Measurements from ENCODE around the gene EARS2.

The EARS2 gene

GRCh38 chr16:23556881-23557778, at the start of gene EARS2, which contains the start of gene UBFD1:
EARS2 (minus strand) TSS chr16:23557350; CDS start chr16:23557343, 7 bp downstream.
UBFD1 (plus strand) TSS chr16:23557727; CDS start chr16:23557743, 16 bp downstream.
- peak; percentile 76 for TF ChIP-seq CTCF (IDR thresholded peaks at IDR 0.05; ENCODE audit: extremely low read depth, missing control alignments)
- DNase-seq (ENCODE audit: low spot score): peak; percentile 96

DNA sequence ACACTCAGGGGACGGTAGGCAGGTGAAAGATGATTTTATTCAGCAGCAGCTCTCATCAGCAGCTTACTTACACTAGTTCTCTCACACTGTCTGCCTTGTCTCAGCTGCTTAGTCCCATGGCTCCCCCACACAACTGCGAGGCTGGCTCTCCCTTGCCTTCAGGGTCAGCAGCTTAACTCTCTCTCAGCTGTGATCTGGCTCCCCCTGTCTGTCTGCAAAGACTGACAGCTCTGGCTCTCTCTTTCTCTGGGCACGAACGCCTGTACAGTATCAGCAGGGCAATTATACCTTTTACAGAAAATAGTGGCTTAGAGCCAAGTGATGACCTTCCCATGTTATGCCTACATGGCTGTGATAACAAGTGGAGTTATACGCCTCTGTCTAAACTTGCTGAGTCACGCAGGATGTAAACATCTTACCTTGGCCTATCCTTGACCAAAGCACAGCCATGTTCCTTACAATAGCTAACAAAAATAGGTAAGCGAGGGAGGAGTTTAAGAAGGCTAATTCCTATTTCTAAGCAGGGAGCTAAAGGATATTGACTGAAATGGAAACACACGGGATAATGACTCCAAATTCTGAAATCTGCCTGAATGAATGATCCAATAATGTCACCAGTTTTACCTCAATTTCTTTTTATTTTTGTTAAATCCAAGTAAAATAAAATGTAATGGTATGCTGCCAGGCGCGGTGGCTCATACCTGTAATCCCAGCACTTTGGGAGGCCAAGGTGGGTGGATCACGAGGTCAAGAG, 40.0 kb upstream of the EARS2 start:
- DNase-seq (ENCODE audit: low spot score): peak; percentile 48
- no peak for TF ChIP-seq CTCF (IDR thresholded peaks at IDR 0.05; ENCODE audit: extremely low read depth, missing control alignments)

DNA sequence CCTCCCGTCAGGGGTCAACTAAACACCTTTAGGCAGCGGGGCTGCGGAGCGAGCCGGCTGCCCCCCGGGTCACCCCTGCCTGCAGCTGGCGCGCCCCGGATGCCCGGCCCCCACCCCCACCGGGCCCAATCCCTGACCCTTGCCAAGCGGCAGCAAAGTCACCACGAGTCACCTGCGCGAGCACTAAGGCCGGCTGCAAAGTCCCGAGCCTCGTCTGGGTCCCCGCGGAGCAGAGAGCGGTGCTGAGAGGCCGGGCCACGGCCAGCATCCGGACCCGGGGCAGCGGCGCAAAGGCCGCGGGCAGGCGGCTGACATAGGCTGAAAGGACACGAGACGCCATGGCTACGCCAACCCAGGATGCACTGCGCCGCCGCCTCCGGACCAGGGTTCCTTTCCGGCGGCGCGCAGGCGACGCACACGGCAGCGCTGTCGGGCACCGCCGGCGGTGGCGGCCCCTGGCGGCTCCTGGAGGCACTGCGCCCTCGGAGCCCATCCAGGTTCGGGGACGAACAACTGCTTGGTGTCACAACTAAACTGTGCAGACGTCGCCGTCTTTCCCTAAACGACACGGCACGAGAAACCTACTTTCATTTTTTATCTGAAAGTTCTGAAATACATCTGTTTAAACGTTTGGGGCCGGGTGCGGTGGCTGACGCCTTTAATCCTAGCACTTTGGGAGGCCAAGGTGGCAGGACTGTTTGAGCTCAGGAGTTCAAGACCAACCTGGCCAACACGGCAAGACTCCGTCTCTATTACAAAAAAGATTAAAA, 39.0 kb upstream of the EARS2 start, which contains the start of gene NDUFAB1:
TSS of gene NDUFAB1 (minus strand) at position 366 of the 770 bp plus-strand sequence. CDS start at position 340, 26 bp downstream.
- peak; percentile 96 for DNase-seq (ENCODE audit: low spot score)
- peak; percentile 98 for TF ChIP-seq CTCF (IDR thresholded peaks at IDR 0.05; ENCODE audit: extremely low read depth, missing control alignments)

- TF ChIP-seq CTCF (IDR thresholded peaks at IDR 0.05; ENCODE audit: extremely low read depth, missing control alignments): no peak
- DNase-seq (ENCODE audit: low spot score): no peak
Observed at GRCh38 chr16:23595246-23595950, 38.2 kb upstream of the EARS2 start.

- no peak for TF ChIP-seq CTCF (IDR thresholded peaks at IDR 0.05; ENCODE audit: extremely low read depth, missing control alignments)
- DNase-seq (ENCODE audit: low spot score): no peak
Observed at GRCh38 chr16:23594186-23594585, 37.0 kb upstream of the EARS2 start.

DNA sequence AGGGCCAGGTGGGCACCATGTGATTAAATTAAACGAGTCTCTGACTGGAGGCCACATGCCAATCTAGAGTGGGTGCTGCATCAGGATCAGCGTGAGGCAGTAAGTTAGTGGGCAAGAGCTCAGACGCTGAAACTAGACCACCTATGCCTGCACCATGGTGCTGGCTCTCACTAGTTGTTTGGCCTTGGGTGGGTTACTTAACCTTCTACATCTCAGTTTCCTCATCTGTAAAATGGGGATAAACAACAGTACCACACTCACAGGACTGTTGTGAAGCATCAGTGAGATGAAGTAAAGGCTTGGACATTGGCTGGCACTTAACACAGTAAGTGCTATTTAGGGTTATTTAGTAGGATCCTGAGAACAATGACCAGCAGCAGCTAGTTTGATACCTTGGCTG, 33.0 kb upstream of the EARS2 start:
- no peak for TF ChIP-seq CTCF (IDR thresholded peaks at IDR 0.05; ENCODE audit: extremely low read depth, missing control alignments)
- no peak for DNase-seq (ENCODE audit: low spot score)
